ENCODE results near the gene HMG20B.

DNA sequence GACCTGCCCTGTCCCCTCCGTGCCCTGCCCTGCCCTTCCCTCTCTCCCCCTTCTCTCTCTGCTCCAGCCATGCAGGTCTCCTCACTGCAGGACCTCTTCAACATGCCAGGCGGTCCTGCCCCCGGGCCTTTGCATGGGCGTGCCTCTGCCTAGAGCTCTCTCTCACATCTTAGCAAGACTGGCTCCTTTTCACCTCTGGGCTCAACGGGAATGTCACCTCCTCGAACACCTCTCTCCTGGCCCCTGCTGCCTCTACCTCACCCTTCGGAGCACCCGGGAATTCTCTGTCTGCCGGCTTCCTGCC is 21.0 kb upstream of the HMG20B start:
- TF ChIP-seq, protein P1, sequence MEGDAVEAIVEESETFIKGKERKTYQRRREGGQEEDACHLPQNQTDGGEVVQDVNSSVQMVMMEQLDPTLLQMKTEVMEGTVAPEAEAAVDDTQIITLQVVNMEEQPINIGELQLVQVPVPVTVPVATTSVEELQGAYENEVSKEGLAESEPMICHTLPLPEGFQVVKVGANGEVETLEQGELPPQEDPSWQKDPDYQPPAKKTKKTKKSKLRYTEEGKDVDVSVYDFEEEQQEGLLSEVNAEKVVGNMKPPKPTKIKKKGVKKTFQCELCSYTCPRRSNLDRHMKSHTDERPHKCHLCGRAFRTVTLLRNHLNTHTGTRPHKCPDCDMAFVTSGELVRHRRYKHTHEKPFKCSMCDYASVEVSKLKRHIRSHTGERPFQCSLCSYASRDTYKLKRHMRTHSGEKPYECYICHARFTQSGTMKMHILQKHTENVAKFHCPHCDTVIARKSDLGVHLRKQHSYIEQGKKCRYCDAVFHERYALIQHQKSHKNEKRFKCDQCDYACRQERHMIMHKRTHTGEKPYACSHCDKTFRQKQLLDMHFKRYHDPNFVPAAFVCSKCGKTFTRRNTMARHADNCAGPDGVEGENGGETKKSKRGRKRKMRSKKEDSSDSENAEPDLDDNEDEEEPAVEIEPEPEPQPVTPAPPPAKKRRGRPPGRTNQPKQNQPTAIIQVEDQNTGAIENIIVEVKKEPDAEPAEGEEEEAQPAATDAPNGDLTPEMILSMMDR (IDR thresholded peaks at IDR 0.05) = no peak
- TF ChIP-seq POLR2A (IDR thresholded peaks at IDR 0.05) = no peak

Data from vagina (tissue), 2 donors.